Psoas muscle (tissue), 8 donors: ENCODE results near the gene ASB2. TPM values are rescaled to one million over a fixed set of nuclear protein-coding genes. Genes with fewer than 3 reads are reported as not detected.

Source experiments
- ATAC-seq, 4 donors: fragments of 200-7000 bp; cut with Tn5 transposase; one replicate each; pipeline ENCODE4 v1.9.1; 2020; ENCODE audit warnings: moderate library complexity in 3 of 4, mild to moderate bottlenecking in 2 of 4
- DNase-seq, 2 donors: peaks; one replicate each; pipeline ENCODE4 v3.0.0-alpha.2; 2020
- H3K27ac ChIP-seq: fragments of 200-600 bp; one replicate; pipeline ENCODE4 v1.8.0; 2022
- H3K27me3 ChIP-seq, 3 donors: fragments of 200-600 bp in 1 of 3; one replicate each; pipeline versions ENCODE4 v1.6.1 to v1.8.0; 2013 to 2022; ENCODE audit warnings: low read length in 2 of 3, mild to moderate bottlenecking in 2 of 3, moderate library complexity in 1 of 3; ENCODE audit not compliant: insufficient read depth in 3 of 3
- H3K36me3 ChIP-seq, 2 donors: fragments of 200-600 bp in 1 of 2; one replicate each; pipeline versions ENCODE4 v1.6.1 to v1.8.0; 2013 to 2022; ENCODE audit warnings: low read depth in 1 of 2, mild to moderate bottlenecking in 1 of 2, moderate library complexity in 1 of 2; ENCODE audit not compliant: insufficient read depth in 1 of 2
- H3K4me1 ChIP-seq: fragments of 200-600 bp; one replicate; pipeline ENCODE4 v1.8.0; 2022
- H3K4me3 ChIP-seq: fragments of 200-600 bp; one replicate; pipeline ENCODE4 v1.8.0; 2022; ENCODE audit warnings: mild to moderate bottlenecking
- H3K9me3 ChIP-seq: fragments of 200-600 bp; one replicate; pipeline ENCODE4 v1.8.0; 2022
- CTCF ChIP-seq: fragments of 200-600 bp; IDR thresholded peaks from one replicate; pipeline ENCODE4 v1.8.0; 2022; ENCODE audit warnings: antibody characterized with exemption
- WGBS, 3 donors: extraction: QIAGEN DNeasy Blood & Tissue Kit; methylation state at CpG; one replicate each; pipeline versions ENCODE4 v1.1.6 to v1.1.7; 2013; 5-methylcytosine and 5-hydroxymethylcytosine counted together
- intact Hi-C, 2 donors: fragments of 100-400 bp; cut with DNase I; formaldehyde crosslinking; loops; one replicate each; pipeline versions ENCODE4 v1.11.0 to v1.14.2; 2022
- polyA plus RNA-seq, 3 donors: library from polyadenylated mRNA; stranded (reverse); fragments of 200-250 nt; gene quantifications; one replicate each; pipeline ENCODE4 v1.2.3, GENCODE V29; 2013
- total RNA-seq, 4 donors: library from RNA; stranded (reverse); fragmentation: NEBNext Ultra II Directional in 2 of 4; extraction: Animal tissue kit (Norgen Biotek cat#: 25700) in 2 of 4; gene quantifications; one replicate each; pipeline versions ENCODE4 v1.2.1 to v1.2.4, GENCODE V29; 2021 to 2023
- donor health status: healthy with polysubstance abuse.
- donor health status: DM: no; HTN: no; CAD: no; lungs with moderate emphysema.
- donor health status: Bipolar disorder and iron deficiency.
- donor health status: healthy.
- donor health status: DM: yes; HTN: yes; CAD: no.
- donor health status: DM: no; HTN: no; CAD: no.
- donor health status: DM: no; HTN: no; CAD: no.
- donor health status: DM: yes; HTN: yes; CAD: no.

Gene ASB2
- total and polyA plus RNA-seq, 7 donors: 41.2 to 460 (median 230) TPM

- DNase-seq: peak in 1 of 2 donors; percentile 67
Observed at GRCh38 chr14:93956514-93957332, 19.6 kb downstream of the ASB2 start.

GRCh38 chr14:93955850-93956481 is 20.4 kb downstream of the ASB2 start:
- peaks cover 0 to 89% of the 10 kb centered on the region in 2 donors for H3K36me3 ChIP-seq
- ATAC-seq (no peak), DNase-seq (no peak)
- H3K9me3 ChIP-seq: no peaks in the 10 kb centered on the region
- no peaks in the 10 kb centered on the region for H3K27me3 ChIP-seq
- peak overlapping the region; percentile 18 for H3K4me3 ChIP-seq
- 30 to 43% (median 32%) methylated on average over 8 of the region's 8 CpGs for WGBS, 3 donors
- H3K4me1 ChIP-seq: peaks cover 88% of the 10 kb centered on the region
- TF ChIP-seq CTCF: no peak
- H3K27ac ChIP-seq: peak overlapping the region; percentile 98
- intact Hi-C loops: loop anchor here in 1 of 2 donors (5.0 kb wide), 1 partner anchor 41 kb away; the partner anchor contains the start of gene CCDC197

More at GRCh38 chr14:93956514-93957332, 19.6 kb downstream of the ASB2 start:
- Histone ChIP-seq H3K27me3 (no peaks in the 10 kb centered on the region), H3K27ac (peak overlapping the region; percentile 98), H3K4me1 (peaks cover 88% of the 10 kb centered on the region), H3K4me3 (peak overlapping the region; percentile 18), H3K36me3 (peaks cover 0 to 89% of the 10 kb centered on the region in 2 donors), H3K9me3 (no peaks in the 10 kb centered on the region)
- TF ChIP-seq CTCF: no peak
- 13 to 30% (median 17%) methylated on average over 13 to 14 of the region's 14 CpGs for WGBS, 3 donors
- intact Hi-C loops: loop anchor here in 1 of 2 donors (5.0 kb wide), 1 partner anchor 41 kb away; the partner anchor contains the start of gene CCDC197
- peak; percentile 21 to 46 (median 34) for ATAC-seq

GRCh38 chr14:93954900-93955849 is 21.2 kb downstream of the ASB2 start:
- DNase-seq (peak in 1 of 2 donors; percentile 54), ATAC-seq (no peak)
- WGBS, 3 donors: 32 to 46% (median 39%) methylated on average over 19 of the region's 19 CpGs
- no peak for TF ChIP-seq CTCF
- no peaks in the 10 kb centered on the region for H3K9me3 ChIP-seq
- H3K4me3 ChIP-seq: no peak overlapping the region
- peak overlapping the region; percentile 98 for H3K27ac ChIP-seq
- no peaks in the 10 kb centered on the region for H3K27me3 ChIP-seq
- intact Hi-C loops: loop anchor here in 1 of 2 donors (5.0 kb wide), 1 partner anchor 42 kb away; the partner anchor contains the start of gene CCDC197
- H3K36me3 ChIP-seq: peaks cover 0 to 89% of the 10 kb centered on the region in 2 donors
- peaks cover 88% of the 10 kb centered on the region for H3K4me1 ChIP-seq

GRCh38 chr14:93954516-93954830 is 21.9 kb downstream of the ASB2 start:
- Histone ChIP-seq H3K36me3 (peaks cover 0 to 94% of the 10 kb centered on the region in 2 donors), H3K4me1 (peaks cover 92% of the 10 kb centered on the region), H3K4me3 (no peak overlapping the region), H3K27me3 (no peaks in the 10 kb centered on the region), H3K27ac (peak overlapping the region; percentile 98), H3K9me3 (no peaks in the 10 kb centered on the region)
- TF ChIP-seq CTCF: no peak
- ATAC-seq (no peak), DNase-seq (peak in 1 of 2 donors; percentile 32)
- intact Hi-C loops: no loop called here
- WGBS, 3 donors: 42 to 80% (median 56%) methylated on average over 4 of the region's 4 CpGs
